HG03571 (cell line): ENCODE results near the gene GALNT3.

ENCODE experiments used
- ATAC-seq: cut with Tn5 transposase; IDR thresholded peaks from one replicate; pipeline ENCODE4 v1.9.1; 2021; ENCODE audit not compliant: unreplicated experiment

Gene GALNT3

GRCh38 chr2:165796819-165797530 lies 2.9 kb upstream of the GALNT3 start:
- no peak for ATAC-seq

- no peak for ATAC-seq
Measured at GRCh38 chr2:165796129-165796528, 2.1 kb upstream of the GALNT3 start.

DNA sequence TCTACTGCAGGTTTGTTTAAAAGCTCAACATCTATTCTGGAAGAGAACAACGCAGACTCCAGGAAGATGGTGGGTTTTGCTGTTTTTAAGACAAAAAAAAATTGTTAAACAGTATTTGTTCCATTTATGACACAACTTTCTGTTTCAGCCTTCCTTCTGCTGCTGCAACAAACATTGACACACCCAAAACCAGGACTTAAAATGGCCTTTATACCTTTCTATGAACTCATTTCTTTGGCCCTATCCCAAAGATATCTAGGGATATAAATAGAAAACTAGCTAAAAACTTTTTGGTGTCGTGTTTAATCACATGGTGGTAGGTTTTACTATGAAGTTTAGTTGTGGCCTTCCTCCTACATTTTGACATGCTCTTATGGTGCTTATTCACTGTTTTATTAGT lies 964 bp upstream of the GALNT3 start:
- ATAC-seq = no peak

GRCh38 chr2:165794536-165794928 lies 485 bp upstream of the GALNT3 start:
- peak; percentile 98 for ATAC-seq

DNA sequence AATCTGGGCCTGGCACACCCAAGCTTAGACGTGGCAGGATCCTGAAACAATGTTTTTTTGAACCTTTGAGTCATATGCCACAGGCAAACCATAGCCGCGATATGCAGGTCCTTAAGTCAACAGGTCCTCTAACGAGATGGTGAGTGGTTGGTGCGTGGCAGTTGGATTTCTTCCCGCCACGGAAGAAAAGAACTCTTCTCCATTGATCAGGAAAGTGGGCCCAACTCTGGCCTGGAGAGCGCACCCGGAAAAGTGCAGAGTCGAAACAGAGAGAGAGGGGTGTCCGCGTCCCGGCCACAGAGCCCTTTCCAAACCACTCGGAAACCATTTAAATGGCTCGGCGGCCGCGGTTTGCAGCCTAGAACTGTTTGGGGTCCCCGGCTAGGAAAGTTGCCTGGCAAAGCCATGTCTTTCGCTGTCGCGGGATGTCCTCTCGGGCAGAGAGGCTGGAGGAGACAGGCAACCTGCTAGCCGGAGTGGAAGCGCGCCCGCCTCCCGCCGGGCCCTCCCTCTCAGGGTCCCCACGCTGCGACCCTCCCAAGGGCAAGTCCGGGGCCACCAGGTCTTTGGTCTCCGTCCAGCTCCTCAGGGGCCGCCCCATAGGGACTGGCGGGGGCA lies 777 bp downstream of the GALNT3 start:
- ATAC-seq = peak; percentile 1

GRCh38 chr2:165792104-165792454 lies 2.0 kb downstream of the GALNT3 start:
- ATAC-seq = no peak

DNA sequence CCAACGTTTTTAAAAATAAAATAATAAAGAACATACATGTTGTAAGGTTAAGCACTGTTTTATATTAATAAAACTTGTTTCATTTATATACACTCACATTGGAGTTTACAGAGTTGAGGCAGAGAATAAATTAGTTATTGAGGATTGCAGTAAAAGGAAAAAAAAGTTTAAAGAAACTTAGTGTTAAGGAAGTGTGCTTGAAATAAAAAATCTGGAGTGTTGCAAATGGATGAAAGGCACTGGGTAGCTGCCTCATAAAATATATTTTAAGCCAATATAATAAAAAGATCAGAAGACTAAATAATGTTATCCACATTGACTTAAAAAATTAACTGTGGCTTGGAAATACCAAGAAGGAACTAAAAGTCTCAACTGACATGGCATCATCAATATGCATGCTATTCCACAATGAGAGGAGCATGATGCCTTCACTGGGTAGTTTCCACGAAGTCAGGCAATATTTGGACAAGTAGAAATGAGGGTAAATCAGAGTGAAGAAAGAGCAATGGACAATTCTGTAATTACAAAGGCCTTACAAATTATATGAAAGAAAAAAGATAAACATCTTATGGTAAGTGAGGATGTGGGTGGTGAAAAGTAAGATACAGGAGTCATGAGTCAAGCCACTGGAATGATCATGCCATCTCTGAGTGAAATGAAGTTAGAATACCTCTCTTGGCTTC lies 2.5 kb downstream of the GALNT3 start:
- ATAC-seq = no peak

- ATAC-seq = no peak
Measured at GRCh38 chr2:165790466-165790865, 3.6 kb downstream of the GALNT3 start.

DNA sequence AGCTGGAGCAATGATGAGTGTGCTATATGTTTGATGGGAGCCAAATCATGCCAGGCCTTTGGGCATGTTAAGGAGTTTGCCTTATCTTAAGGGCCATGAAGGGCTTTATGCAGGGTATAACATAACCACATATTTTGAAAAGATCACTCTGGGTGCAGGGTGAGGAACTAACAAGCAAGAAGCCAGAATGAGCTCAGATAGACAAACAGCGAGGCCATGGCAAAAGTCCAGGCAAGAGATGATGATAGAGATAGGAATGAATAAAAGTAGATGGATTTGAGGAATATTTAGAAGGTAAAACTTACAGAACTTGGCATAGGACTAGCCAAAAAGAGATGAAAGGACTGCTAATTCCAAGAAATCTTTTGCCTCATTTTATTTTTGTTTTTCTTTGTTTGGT lies 6.7 kb downstream of the GALNT3 start:
- ATAC-seq = no peak

DNA sequence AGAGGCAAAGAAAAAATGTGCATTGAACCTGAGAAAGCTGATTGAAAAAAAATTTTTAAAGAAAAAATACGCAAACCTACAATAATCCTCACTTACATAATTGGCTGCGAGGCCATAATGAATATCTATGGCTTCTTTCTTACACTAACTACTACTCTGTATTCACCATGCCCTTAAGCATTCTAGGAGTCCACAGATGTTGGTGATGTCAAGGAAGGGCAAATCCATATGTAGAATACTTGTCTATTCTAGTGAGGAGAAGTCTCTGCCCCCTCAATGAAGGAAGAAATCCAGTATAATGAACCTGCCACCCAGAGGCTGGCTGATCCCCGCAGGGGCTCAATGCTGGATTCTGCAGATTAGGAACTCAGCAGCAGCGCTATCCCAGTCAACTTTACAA lies 14.3 kb downstream of the GALNT3 start:
- no peak for ATAC-seq

- no peak for ATAC-seq
Measured at GRCh38 chr2:165778653-165779451, 15.2 kb downstream of the GALNT3 start.

DNA sequence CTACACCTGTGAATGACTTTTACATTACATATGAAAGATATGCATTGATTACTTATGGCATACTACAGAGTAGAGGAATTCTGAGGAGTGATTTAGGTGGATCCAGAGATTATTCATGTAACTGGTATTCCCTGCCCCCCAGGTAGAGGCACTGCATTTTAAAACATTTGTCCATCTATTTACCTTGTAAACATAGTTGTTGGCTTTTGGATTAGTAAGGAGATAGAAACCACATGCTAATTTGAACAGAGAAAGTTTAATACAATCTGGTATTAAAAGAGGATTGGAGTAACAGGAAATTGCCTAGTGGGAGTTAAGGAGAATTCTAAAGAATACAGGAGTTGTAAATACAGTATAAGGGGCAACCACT lies 15.9 kb downstream of the GALNT3 start:
- no peak for ATAC-seq

- ATAC-seq = no peak
Measured at GRCh38 chr2:165777522-165778186, 16.4 kb downstream of the GALNT3 start.

DNA sequence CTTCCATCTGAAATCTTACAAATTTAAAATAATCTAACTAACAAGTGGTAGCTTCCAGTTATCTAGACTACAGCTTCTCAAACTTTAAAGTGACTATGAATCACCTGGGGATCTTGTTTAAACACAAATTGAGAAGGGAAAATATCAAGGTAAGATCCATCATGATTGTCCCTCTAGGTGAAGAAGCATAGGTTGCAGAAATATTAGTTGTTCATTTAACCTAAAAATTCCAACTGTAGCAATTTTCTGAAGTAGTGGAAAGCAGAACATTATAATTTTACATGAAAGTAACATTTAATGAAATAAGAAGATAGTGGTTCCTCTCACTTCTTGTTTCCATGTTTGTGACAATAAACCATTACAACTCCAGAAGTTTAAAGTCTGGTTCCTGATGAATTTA lies 17.3 kb downstream of the GALNT3 start:
- no peak for ATAC-seq

- ATAC-seq = no peak
Measured at GRCh38 chr2:165776013-165776412, 18.0 kb downstream of the GALNT3 start.

DNA sequence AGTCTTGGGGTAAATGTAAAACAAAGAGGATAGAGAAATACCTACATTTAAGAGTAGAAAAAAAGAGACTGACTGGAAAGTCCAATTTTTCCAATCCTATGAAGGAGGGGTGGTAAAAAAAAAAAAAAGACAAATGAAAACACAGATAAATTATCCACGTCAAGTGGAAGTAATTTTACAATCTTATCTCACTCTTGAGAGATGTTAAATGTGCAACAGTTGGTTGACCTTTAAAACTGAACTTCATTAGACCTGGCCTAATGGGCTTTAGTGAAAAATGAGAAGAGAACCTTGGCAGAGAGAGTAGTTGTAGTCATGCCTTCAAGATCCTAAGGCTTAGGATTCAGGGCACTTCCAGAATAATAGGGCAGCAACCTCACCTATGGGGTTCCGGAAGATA lies 20.4 kb downstream of the GALNT3 start:
- ATAC-seq = no peak

- ATAC-seq = no peak
Measured at GRCh38 chr2:165772183-165772582, 21.9 kb downstream of the GALNT3 start.

GRCh38 chr2:165766326-165766927 lies 27.6 kb downstream of the GALNT3 start:
- no peak for ATAC-seq

DNA sequence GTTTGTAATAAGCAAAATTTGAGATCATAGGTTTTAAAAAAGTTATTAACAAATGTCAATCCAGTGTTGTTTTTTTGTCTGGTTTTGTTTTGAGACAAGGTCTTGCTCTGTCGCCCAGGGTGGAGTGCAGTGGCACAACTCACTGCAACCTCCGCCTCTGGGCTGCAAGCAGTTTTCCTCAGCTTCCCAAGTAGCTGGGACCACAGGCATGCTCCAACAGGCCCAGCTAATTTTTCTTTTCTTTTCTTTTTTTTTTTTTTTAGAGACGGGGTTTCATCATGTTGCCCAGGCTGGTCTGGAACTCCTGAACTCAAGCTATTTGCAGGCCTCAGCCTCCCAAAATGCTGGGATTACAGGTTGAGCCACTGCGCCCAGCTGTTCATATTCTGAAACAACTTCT lies 31.3 kb downstream of the GALNT3 start:
- ATAC-seq = no peak

- no peak for ATAC-seq
Measured at GRCh38 chr2:165757906-165758675, 36.0 kb downstream of the GALNT3 start.
